Adipose tissue (tissue), 3 donors: Measurements from ENCODE around the gene NKD2. TPM values are rescaled to one million over a fixed set of nuclear protein-coding genes. Genes with fewer than 3 reads are reported as not detected.

Experiments used
- H3K27ac ChIP-seq: one replicate; pipeline ENCODE4 v1.5.1; 2013; ENCODE audit warnings: low read depth, low read length
- WGBS, 3 donors: extraction: QIAGEN DNeasy Blood & Tissue Kit; methylation state at CpG; one replicate each; pipeline ENCODE4 v1.1.7; 2013; 5-methylcytosine and 5-hydroxymethylcytosine counted together
- polyA plus RNA-seq, 3 donors: library from polyadenylated mRNA; stranded (reverse); fragments of 200-250 nt; gene quantifications; one replicate each; pipeline ENCODE4 v1.2.3, GENCODE V29; 2013
- donor health status: healthy with polysubstance abuse.
- donor health status: Bipolar disorder and iron deficiency.
- donor health status: healthy.

Gene NKD2
- polyA plus RNA-seq, 3 donors, result 5.0 to 8.8 (median 5.5) TPM

DNA sequence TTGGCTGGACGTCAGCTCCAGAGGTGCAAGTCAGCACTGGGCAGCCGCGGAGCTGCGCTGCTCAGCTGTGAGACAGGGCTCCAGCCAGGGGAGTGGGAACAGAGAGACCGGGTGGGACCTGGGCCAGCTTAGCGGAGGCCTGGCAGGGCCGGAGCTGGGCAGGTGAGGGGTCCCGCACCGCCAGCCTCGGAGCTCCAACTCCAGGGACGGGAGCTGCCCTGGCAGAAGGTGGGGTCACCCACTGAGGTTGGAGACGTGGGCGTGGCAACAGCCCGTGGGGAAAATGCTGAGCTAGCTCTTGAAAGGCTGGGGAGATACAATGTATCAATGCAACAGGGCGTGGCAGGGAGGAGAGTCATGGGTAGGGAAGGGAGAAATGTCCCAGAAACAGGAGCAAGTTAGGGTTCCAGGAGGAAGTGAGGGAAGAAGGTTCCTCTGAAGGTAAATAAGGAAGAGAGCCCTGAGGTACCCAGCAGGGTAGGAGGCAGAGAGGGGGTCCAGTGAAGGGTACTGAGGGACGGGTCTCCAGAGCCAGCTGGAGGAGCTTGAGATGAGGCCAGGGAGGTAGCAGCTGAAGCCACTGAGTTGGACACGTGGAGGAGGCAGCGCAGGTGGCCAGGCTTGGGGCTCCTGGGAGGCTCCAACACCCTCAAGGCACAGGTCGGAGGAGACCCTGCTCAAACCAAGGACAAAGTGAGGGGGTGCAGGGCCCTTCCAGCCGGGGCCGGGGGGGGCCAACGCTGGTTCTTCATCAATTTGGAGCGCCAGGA, 736 bp upstream of the NKD2 start:
- no peak overlapping the region for H3K27ac ChIP-seq
- 58 to 68% (median 59%) methylated on average over 22 to 23 of the region's 23 CpGs for WGBS, 3 donors

- no peak overlapping the region for H3K27ac ChIP-seq
- 8 to 18% (median 12%) methylated on average over 40 to 70 of the region's 70 CpGs for WGBS, 3 donors
These were observed 968 bp downstream of the NKD2 start for GRCh38 chr5:1009359-1010180.

- no peak overlapping the region for H3K27ac ChIP-seq
- WGBS, 3 donors, result 45 to 48% (median 45%) methylated on average over 4 of the region's 4 CpGs
These were observed 1.5 kb downstream of the NKD2 start for GRCh38 chr5:1010181-1010510.

- 59 to 79% (median 65%) methylated on average over 13 of the region's 13 CpGs for WGBS, 3 donors
- H3K27ac ChIP-seq, result no peak overlapping the region
These were observed 2.0 kb downstream of the NKD2 start for GRCh38 chr5:1010641-1011046.

DNA sequence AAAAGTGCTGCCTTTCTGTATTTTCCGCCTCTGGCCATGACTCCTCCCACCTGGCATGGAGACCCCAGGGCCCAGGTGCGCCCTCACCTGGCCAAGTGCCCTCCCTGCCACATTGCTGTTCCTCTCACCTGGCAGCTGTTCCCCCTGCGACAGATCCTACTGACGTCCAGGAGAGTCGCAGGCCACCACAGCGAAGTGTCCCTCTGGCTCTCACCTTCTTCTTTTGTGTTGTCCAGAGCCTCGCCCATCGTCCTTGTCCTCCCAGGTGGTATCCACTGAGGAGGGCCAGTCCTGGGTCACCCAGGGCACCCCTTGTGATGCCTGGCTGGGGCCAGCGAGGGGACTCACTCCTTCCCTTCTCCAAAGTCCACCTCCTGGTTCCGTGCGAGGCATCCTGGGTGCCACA, 2.6 kb downstream of the NKD2 start:
- 46 to 74% (median 72%) methylated on average over 11 of the region's 11 CpGs for WGBS, 3 donors
- H3K27ac ChIP-seq, result no peak overlapping the region

DNA sequence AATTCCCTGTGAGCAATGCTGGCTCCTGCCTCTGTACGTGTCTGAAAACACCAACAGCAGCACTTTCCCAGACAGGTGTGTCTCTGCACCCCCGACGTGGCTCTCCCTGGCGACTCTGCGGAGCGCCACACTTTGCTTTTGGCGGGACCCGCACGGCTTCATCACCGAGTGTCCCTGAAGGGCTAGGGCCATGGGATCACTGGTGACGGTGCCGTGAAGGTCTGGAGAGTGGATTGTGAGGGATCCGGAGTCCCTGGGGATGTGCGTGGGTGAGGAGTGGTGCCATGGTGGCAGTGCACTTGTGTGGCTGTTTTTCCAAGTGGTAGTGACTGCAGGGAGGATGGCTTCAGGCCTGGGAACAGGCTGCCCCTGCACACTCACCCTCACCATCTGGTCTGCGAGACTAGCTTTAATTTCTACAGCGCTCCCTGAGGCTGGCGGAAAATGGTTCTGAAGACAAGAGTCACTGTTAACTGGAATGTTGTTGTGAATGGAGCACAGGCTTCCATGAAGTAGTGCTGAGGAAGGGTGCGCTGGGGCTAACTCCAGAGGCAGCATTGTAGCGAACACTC, 3.2 kb downstream of the NKD2 start:
- WGBS, 3 donors, result 85 to 91% (median 90%) methylated on average over 19 of the region's 19 CpGs
- no peak overlapping the region for H3K27ac ChIP-seq

- 88 to 93% (median 91%) methylated on average over 12 of the region's 12 CpGs for WGBS, 3 donors
- no peak overlapping the region for H3K27ac ChIP-seq
These were observed 3.8 kb downstream of the NKD2 start for GRCh38 chr5:1012313-1012841.

DNA sequence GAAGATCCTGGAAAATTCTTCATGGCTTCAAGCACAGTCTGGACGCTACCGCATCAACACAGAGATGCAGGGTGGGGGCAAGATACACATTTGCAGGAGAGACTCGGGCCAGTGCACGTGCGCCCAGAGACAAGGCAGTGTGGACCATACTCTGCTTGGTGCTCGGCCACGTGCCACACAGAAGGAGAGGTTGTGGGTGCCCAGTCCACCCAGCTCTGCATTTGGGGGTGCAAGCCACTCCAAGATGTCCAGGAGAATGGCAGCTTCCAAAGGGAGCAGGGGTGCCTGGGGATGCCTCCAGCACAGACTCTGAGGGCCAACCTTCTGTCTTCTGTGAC, 4.3 kb downstream of the NKD2 start:
- 91 to 97% (median 95%) methylated on average over 7 of the region's 7 CpGs for WGBS, 3 donors
- H3K27ac ChIP-seq, result no peak overlapping the region

DNA sequence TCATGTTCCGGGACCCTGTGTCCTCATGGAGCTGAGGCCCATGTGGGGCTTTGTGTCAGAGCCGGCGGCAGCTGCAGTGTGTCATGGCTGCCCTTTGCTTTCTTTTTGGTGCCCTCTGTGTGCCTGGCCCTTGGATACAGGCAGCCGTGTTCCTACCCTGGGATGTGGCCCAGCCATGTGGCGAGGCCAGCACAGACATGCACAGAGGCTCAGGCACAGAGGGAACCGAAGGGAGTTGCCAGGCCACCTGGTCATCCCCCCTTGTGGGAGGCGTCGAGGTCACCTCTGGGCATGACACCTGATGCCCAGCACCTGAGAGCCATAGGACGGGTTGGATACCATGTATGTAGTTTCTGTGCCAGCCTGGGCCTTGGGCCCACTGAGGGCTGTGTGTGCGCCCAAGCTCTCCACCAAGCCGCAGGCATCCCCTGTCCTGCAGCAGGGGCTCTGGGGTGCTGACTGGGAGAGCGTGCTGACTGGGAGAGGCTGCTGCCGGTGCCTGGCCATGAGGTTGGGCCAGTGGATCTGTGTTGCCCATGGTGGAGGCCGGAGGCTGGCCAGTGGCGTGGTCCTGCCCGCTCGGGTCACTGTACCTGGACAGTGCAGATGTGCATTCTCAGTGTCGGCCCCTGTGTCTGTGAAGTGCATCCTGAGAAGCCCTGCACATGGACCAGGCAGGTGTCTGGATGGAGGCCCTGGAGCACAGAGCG, 4.8 kb downstream of the NKD2 start:
- no peak overlapping the region for H3K27ac ChIP-seq
- WGBS, 3 donors, result 93 to 96% (median 94%) methylated on average over 19 of the region's 19 CpGs

DNA sequence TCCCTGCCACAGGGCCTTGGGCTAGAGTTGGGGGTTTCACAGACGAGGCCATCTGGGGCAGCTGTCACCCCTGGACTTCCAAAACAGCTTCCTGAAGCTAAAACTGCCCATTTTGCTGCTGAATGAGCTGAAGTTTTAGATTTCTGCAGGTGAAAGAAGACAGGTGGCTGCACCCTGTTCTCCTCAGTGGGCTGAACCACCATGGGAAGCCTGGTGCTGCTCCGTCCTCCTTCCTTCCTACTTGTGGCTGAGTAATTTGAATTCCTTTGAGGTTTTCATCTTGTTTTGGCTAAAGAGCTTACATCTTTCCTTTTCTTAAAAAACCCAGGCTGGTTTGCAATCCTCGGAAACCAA, 5.3 kb downstream of the NKD2 start:
- no peak overlapping the region for H3K27ac ChIP-seq
- whole genome bisulfite sequencing, 3 donors, result 75 to 91% (median 84%) methylated on average over 3 of the region's 3 CpGs

DNA sequence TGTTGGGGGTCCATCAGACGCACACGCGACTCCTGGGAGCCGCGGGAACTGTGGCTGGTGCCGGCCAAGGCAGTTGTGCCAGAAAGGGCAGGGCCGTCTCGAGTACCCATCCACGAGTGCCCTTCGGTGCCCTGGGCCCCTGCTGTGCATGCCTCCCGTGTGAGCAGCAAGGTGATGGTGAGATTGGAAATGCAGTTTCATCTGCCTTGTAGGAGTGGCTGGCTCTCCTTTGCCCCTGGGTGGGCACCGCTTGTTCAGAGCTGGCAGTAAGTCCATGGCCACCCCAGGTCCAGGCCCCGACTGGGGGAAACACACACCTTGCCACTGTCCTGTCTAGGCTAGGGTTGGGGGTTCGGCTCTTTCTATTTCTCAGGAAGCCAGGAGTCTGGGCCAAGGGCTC, 5.7 kb downstream of the NKD2 start:
- WGBS, 3 donors, result 87 to 91% (median 89%) methylated on average over 14 of the region's 14 CpGs

GRCh38 chr5:1014781-1015221, 6.2 kb downstream of the NKD2 start:
- WGBS, 3 donors, result 66 to 79% (median 74%) methylated on average over 17 of the region's 17 CpGs
- no peak overlapping the region for H3K27ac ChIP-seq

More for the DNA sequence above, 5.7 kb downstream of the NKD2 start:
- H3K27ac ChIP-seq, result no peak overlapping the region

- WGBS, 3 donors, result 76 to 83% (median 81%) methylated on average over 10 of the region's 10 CpGs
- H3K27ac ChIP-seq, result no peak overlapping the region
These were observed 6.9 kb downstream of the NKD2 start for GRCh38 chr5:1015507-1015906.

GRCh38 chr5:1016036-1016435, 7.4 kb downstream of the NKD2 start:
- WGBS, 3 donors, result 83 to 86% (median 84%) methylated on average over 19 of the region's 19 CpGs

DNA sequence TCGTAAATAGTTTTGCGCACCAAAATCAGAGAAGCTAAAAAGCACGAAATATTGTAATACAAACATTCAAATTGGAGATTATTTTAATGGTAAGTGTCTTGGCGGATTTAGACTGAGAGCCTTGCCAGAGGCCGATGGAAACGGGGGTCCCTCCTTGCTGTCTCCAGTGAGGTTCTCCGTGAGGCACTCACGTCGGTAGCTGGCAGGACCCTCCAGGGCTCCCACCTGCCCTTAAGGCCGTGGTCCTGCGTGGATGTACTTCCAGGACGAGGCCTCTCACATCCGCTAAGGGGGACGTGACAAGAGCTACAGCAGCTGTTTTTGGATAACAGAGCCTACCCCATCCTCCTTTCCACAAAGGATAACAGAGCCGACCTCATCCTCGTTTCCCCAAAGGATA, 7.9 kb downstream of the NKD2 start:
- H3K27ac ChIP-seq, result no peak overlapping the region
- 86 to 89% (median 87%) methylated on average over 16 of the region's 16 CpGs for WGBS, 3 donors

More at GRCh38 chr5:1016036-1016435, 7.4 kb downstream of the NKD2 start:
- no peak overlapping the region for H3K27ac ChIP-seq

GRCh38 chr5:1017056-1017455, 8.5 kb downstream of the NKD2 start:
- 78 to 84% (median 81%) methylated on average over 10 to 12 of the region's 12 CpGs for WGBS, 3 donors
- H3K27ac ChIP-seq, result no peak overlapping the region

GRCh38 chr5:1017691-1018455, 9.3 kb downstream of the NKD2 start:
- no peak overlapping the region for H3K27ac ChIP-seq
- WGBS, 3 donors, result 92% methylated on average over 16 to 19 of the region's 19 CpGs

- no peak overlapping the region for H3K27ac ChIP-seq
- 83 to 93% (median 89%) methylated on average over 9 of the region's 9 CpGs for WGBS, 3 donors
These were observed 10.0 kb downstream of the NKD2 start for GRCh38 chr5:1018596-1018995.
